Measurements from ENCODE around the gene ATG7. TPM values are rescaled to one million over a fixed set of nuclear protein-coding genes. Genes with fewer than 3 reads are reported as not detected.
"Not testable (repeated sequence)": the region's sequence is repeated elsewhere in the genome, so short reads cannot be mapped to it uniquely, and the experiment has no call there.

The ATG7 gene
- total RNA-seq, 5 donors from 2014 or later (not counting 1 experiment from before 2014, with no cell fraction given), result 29.0 to 39.3 (median 37.4) TPM

- H3K36me3 Mint-ChIP-seq, result peaks cover 24% of the 10 kb centered on the region
- no peaks in the 10 kb centered on the region for H3K9me3 Mint-ChIP-seq
- Histone ChIP-seq H3K9me3 (no peaks in the 10 kb centered on the region), H3K4me3 (ENCODE audit: control insufficient read depth in 1 of 2, extremely low read depth in 1 of 2, low read length in 1 of 2) (no peak overlapping the region), H3K27ac (ENCODE audit: low read length) (no peak overlapping the region), H3K36me3 (ENCODE audit: control insufficient read depth in 2 of 2, extremely low read depth in 1 of 2, insufficient read depth in 1 of 2, low read length in 1 of 2) (no peaks in the 10 kb centered on the region), H3K27me3 (replicated peaks in 1 of 2; ENCODE audit: control insufficient read depth in 2 of 2, extremely low read depth in 1 of 2, insufficient read depth in 2 of 2, low read length in 1 of 2) (no peaks in the 10 kb centered on the region), H3K4me1 (ENCODE audit: control insufficient read depth in 1 of 2, extremely low read depth in 1 of 2, insufficient read depth in 2 of 2, low read length in 2 of 2) (no peaks in the 10 kb centered on the region)
- no peak overlapping the region for H3K4me3 Mint-ChIP-seq
- ATAC-seq (replicated peaks in 1 of 4), result no peak
- H3K4me1 Mint-ChIP-seq, result no peaks in the 10 kb centered on the region
- POLR2A ChIA-PET, result no interaction called here
- WGBS (ENCODE audit: insufficient coverage), result 100% methylated on average over 1 of the region's 5 CpGs
- CTCF ChIA-PET, result no interaction called here
- H3K27me3 Mint-ChIP-seq, result no peaks in the 10 kb centered on the region
- DNase-seq, result peak in 1 of 35 experiments; percentile 5
- H3K27ac Mint-ChIP-seq, result no peak overlapping the region
Measured at GRCh38 chr3:11455956-11456355, 183.8 kb downstream of the ATG7 start.

GRCh38 chr3:11457135-11457534 lies 184.9 kb downstream of the ATG7 start:
- Histone ChIP-seq H3K4me3 (ENCODE audit: control insufficient read depth in 1 of 2, extremely low read depth in 1 of 2, low read length in 1 of 2) (no peak overlapping the region), H3K36me3 (ENCODE audit: control insufficient read depth in 2 of 2, extremely low read depth in 1 of 2, insufficient read depth in 1 of 2, low read length in 1 of 2) (no peaks in the 10 kb centered on the region), H3K9me3 (no peaks in the 10 kb centered on the region), H3K27me3 (replicated peaks in 1 of 2; ENCODE audit: control insufficient read depth in 2 of 2, extremely low read depth in 1 of 2, insufficient read depth in 2 of 2, low read length in 1 of 2) (no peaks in the 10 kb centered on the region), H3K27ac (ENCODE audit: low read length) (no peak overlapping the region), H3K4me1 (ENCODE audit: control insufficient read depth in 1 of 2, extremely low read depth in 1 of 2, insufficient read depth in 2 of 2, low read length in 2 of 2) (no peaks in the 10 kb centered on the region)
- Mint-ChIP-seq H3K36me3 (peaks cover 27% of the 10 kb centered on the region), H3K27me3 (no peaks in the 10 kb centered on the region), H3K4me3 (no peak overlapping the region), H3K4me1 (no peaks in the 10 kb centered on the region), H3K9me3 (no peaks in the 10 kb centered on the region), H3K27ac (no peak overlapping the region)
- DNase-seq (no peak), ATAC-seq (replicated peaks in 1 of 4) (no peak)
- no CpG with 5 or more reads among the region's 4 CpGs for WGBS (ENCODE audit: insufficient coverage)
- ChIA-PET POLR2A (no interaction called here), CTCF (no interaction called here)

GRCh38 chr3:11459186-11459824 lies 187.1 kb downstream of the ATG7 start:
- H3K4me3 ChIP-seq (ENCODE audit: control insufficient read depth in 1 of 2, extremely low read depth in 1 of 2, low read length in 1 of 2), result no peak overlapping the region
- Mint-ChIP-seq H3K27me3 (no peaks in the 10 kb centered on the region), H3K9me3 (no peaks in the 10 kb centered on the region), H3K27ac (no peak overlapping the region), H3K4me3 (no peak overlapping the region), H3K36me3 (peaks cover 33% of the 10 kb centered on the region), H3K4me1 (no peaks in the 10 kb centered on the region)
- no CpG with 5 or more reads among the region's 3 CpGs for WGBS (ENCODE audit: insufficient coverage)
- H3K27ac ChIP-seq (ENCODE audit: low read length), result no peak overlapping the region
- H3K4me1 ChIP-seq (ENCODE audit: control insufficient read depth in 1 of 2, extremely low read depth in 1 of 2, insufficient read depth in 2 of 2, low read length in 2 of 2), result no peaks in the 10 kb centered on the region
- DNase-seq, result no peak
- ATAC-seq (replicated peaks in 1 of 4), result no peak
- no peaks in the 10 kb centered on the region for H3K27me3 ChIP-seq (replicated peaks in 1 of 2; ENCODE audit: control insufficient read depth in 2 of 2, extremely low read depth in 1 of 2, insufficient read depth in 2 of 2, low read length in 1 of 2)
- H3K36me3 ChIP-seq (ENCODE audit: control insufficient read depth in 2 of 2, extremely low read depth in 1 of 2, insufficient read depth in 1 of 2, low read length in 1 of 2), result no peaks in the 10 kb centered on the region
- POLR2A ChIA-PET, result no interaction called here
- no peaks in the 10 kb centered on the region for H3K9me3 ChIP-seq
- CTCF ChIA-PET, result no interaction called here

GRCh38 chr3:11461226-11461625 lies 189.0 kb downstream of the ATG7 start:
- no peak overlapping the region for H3K4me3 Mint-ChIP-seq
- Histone ChIP-seq H3K36me3 (ENCODE audit: control insufficient read depth in 2 of 2, extremely low read depth in 1 of 2, insufficient read depth in 1 of 2, low read length in 1 of 2) (no peaks in the 10 kb centered on the region), H3K4me1 (ENCODE audit: control insufficient read depth in 1 of 2, extremely low read depth in 1 of 2, insufficient read depth in 2 of 2, low read length in 2 of 2) (no peaks in the 10 kb centered on the region), H3K27me3 (replicated peaks in 1 of 2; ENCODE audit: control insufficient read depth in 2 of 2, extremely low read depth in 1 of 2, insufficient read depth in 2 of 2, low read length in 1 of 2) (no peaks in the 10 kb centered on the region), H3K27ac (ENCODE audit: low read length) (no peak overlapping the region), H3K9me3 (no peaks in the 10 kb centered on the region), H3K4me3 (ENCODE audit: control insufficient read depth in 1 of 2, extremely low read depth in 1 of 2, low read length in 1 of 2) (no peak overlapping the region)
- ChIA-PET POLR2A (no interaction called here), CTCF (no interaction called here)
- ATAC-seq (replicated peaks in 1 of 4), result no peak
- H3K4me1 Mint-ChIP-seq, result no peaks in the 10 kb centered on the region
- peaks cover 29% of the 10 kb centered on the region for H3K36me3 Mint-ChIP-seq
- no CpG with 5 or more reads among the region's 3 CpGs for WGBS (ENCODE audit: insufficient coverage)
- no peaks in the 10 kb centered on the region for H3K9me3 Mint-ChIP-seq
- no peaks in the 10 kb centered on the region for H3K27me3 Mint-ChIP-seq
- H3K27ac Mint-ChIP-seq, result no peak overlapping the region
- no peak for DNase-seq

- DNase-seq; H3K27me3 ChIP-seq (replicated peaks in 1 of 2; ENCODE audit: control insufficient read depth in 2 of 2, extremely low read depth in 1 of 2, insufficient read depth in 2 of 2, low read length in 1 of 2); H3K4me3 ChIP-seq (ENCODE audit: control insufficient read depth in 1 of 2, extremely low read depth in 1 of 2, low read length in 1 of 2); H3K4me1 Mint-ChIP-seq; POLR2A ChIA-PET; H3K36me3 ChIP-seq (ENCODE audit: control insufficient read depth in 2 of 2, extremely low read depth in 1 of 2, insufficient read depth in 1 of 2, low read length in 1 of 2); H3K9me3 Mint-ChIP-seq; H3K4me1 ChIP-seq (ENCODE audit: control insufficient read depth in 1 of 2, extremely low read depth in 1 of 2, insufficient read depth in 2 of 2, low read length in 2 of 2); H3K4me3 Mint-ChIP-seq; H3K27ac Mint-ChIP-seq; ATAC-seq (replicated peaks in 1 of 4); H3K9me3 ChIP-seq; H3K27ac ChIP-seq (ENCODE audit: low read length); CTCF ChIA-PET; H3K27me3 Mint-ChIP-seq: not testable (repeated sequence)
- peaks cover 20% of the 10 kb centered on the region for H3K36me3 Mint-ChIP-seq
- WGBS (ENCODE audit: insufficient coverage), result no CpG with 5 or more reads among the region's 4 CpGs
Measured at GRCh38 chr3:11462673-11463072, 190.5 kb downstream of the ATG7 start.

- POLR2A ChIA-PET, result no interaction called here
- H3K4me1 Mint-ChIP-seq, result no peaks in the 10 kb centered on the region
- no peak overlapping the region for H3K4me3 Mint-ChIP-seq
Measured at GRCh38 chr3:11463591-11463990, 191.4 kb downstream of the ATG7 start.

GRCh38 chr3:11464356-11464755 lies 192.2 kb downstream of the ATG7 start:
- 100% methylated on average over 2 of the region's 6 CpGs for WGBS (ENCODE audit: insufficient coverage)
- Mint-ChIP-seq H3K36me3 (peaks cover 29% of the 10 kb centered on the region), H3K27me3 (no peaks in the 10 kb centered on the region), H3K9me3 (no peaks in the 10 kb centered on the region), H3K4me3 (no peak overlapping the region), H3K4me1 (no peaks in the 10 kb centered on the region), H3K27ac (no peak overlapping the region)
- H3K9me3 ChIP-seq, result no peaks in the 10 kb centered on the region
- no peak overlapping the region for H3K27ac ChIP-seq (ENCODE audit: low read length)
- H3K27me3 ChIP-seq (replicated peaks in 1 of 2; ENCODE audit: control insufficient read depth in 2 of 2, extremely low read depth in 1 of 2, insufficient read depth in 2 of 2, low read length in 1 of 2), result no peaks in the 10 kb centered on the region
- no peaks in the 10 kb centered on the region for H3K4me1 ChIP-seq (ENCODE audit: control insufficient read depth in 1 of 2, extremely low read depth in 1 of 2, insufficient read depth in 2 of 2, low read length in 2 of 2)
- H3K36me3 ChIP-seq (ENCODE audit: control insufficient read depth in 2 of 2, extremely low read depth in 1 of 2, insufficient read depth in 1 of 2, low read length in 1 of 2), result peaks cover 0 to 13% of the 10 kb centered on the region in 2 donors
- ChIA-PET CTCF (no interaction called here), POLR2A (no interaction called here)
- no peak for DNase-seq
- no peak for ATAC-seq (replicated peaks in 1 of 4)
- no peak overlapping the region for H3K4me3 ChIP-seq (ENCODE audit: control insufficient read depth in 1 of 2, extremely low read depth in 1 of 2, low read length in 1 of 2)

More at GRCh38 chr3:11463591-11463990, 191.4 kb downstream of the ATG7 start:
- WGBS (ENCODE audit: insufficient coverage), result 92% methylated on average over 2 of the region's 2 CpGs
- H3K27ac Mint-ChIP-seq, result no peak overlapping the region
- no peak for ATAC-seq (replicated peaks in 1 of 4)
- H3K27me3 Mint-ChIP-seq, result no peaks in the 10 kb centered on the region
- H3K36me3 Mint-ChIP-seq, result peaks cover 25% of the 10 kb centered on the region
- CTCF ChIA-PET, result no interaction called here
- Histone ChIP-seq H3K4me1 (ENCODE audit: control insufficient read depth in 1 of 2, extremely low read depth in 1 of 2, insufficient read depth in 2 of 2, low read length in 2 of 2) (no peaks in the 10 kb centered on the region), H3K4me3 (ENCODE audit: control insufficient read depth in 1 of 2, extremely low read depth in 1 of 2, low read length in 1 of 2) (no peak overlapping the region), H3K27ac (ENCODE audit: low read length) (no peak overlapping the region), H3K36me3 (ENCODE audit: control insufficient read depth in 2 of 2, extremely low read depth in 1 of 2, insufficient read depth in 1 of 2, low read length in 1 of 2) (peaks cover 0 to 6% of the 10 kb centered on the region in 2 donors), H3K27me3 (replicated peaks in 1 of 2; ENCODE audit: control insufficient read depth in 2 of 2, extremely low read depth in 1 of 2, insufficient read depth in 2 of 2, low read length in 1 of 2) (no peaks in the 10 kb centered on the region), H3K9me3 (no peaks in the 10 kb centered on the region)
- H3K9me3 Mint-ChIP-seq, result no peaks in the 10 kb centered on the region
- DNase-seq, result no peak

All from T-cell (primary cell).